Loucy (cell line): ENCODE measurements around the gene C1orf159.

Experiments used
- CTCF ChIP-seq: fragments of 200-600 bp; sonication (generic); conservative IDR thresholded peaks from 2 replicates; pipeline ENCODE4 v1.5.1; 2014; ENCODE audit warnings: mild to moderate bottlenecking, antibody characterized with exemption, low read length
- EZH2phosphoT487 ChIP-seq: fragments of 200-600 bp; IDR thresholded peaks from 2 replicates; pipeline ENCODE4 v1.6.1; 2018; ENCODE audit warnings: antibody characterized with exemption, mild to moderate bottlenecking, moderate library complexity, borderline replicate concordance

DNA sequence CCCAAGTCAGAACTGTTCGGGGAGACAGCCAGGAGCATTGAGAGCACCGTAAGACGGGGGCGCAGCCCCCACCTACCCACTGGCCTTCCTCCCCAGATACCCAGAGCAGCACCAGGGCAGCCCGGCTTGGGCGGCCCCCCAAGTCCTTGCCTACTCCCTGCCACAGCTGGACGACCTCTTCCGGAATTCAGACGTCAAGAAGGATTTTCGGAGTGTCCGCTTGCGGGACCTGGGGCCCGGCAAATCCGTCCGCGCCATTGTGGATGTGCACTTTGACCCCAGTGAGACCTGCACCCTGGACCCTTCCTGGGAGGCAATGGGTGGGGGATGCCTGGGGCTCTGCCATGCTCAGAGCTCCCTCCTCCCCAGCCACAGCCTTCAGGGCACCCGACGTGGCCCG is 68.5 kb downstream of the C1orf159 start:
- TF ChIP-seq CTCF (no peak), EZH2phosphoT487 (no peak)
